Measurements from ENCODE around the gene COX6B2.

The COX6B2 gene

DNA sequence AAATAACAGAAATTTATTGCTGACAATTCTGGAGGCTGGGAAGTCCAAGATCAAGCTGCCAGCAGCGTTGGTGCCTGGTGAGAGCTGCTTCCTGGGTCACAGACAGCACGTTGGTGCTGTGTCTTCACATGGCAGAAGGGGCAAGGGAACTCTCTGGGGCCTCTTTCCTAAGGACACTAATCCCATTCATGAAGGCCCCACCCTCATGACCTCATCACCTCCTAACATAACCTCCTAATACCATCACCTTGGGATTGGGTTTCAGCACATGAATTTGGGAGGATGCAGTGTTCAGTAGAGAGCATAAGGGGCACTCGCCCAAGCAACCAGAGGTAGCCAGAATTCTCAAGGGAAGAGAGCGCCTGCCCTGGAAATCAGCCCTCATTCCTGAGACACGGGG, 45.1 kb downstream of the COX6B2 start:
- no peak for DNase-seq

DNA sequence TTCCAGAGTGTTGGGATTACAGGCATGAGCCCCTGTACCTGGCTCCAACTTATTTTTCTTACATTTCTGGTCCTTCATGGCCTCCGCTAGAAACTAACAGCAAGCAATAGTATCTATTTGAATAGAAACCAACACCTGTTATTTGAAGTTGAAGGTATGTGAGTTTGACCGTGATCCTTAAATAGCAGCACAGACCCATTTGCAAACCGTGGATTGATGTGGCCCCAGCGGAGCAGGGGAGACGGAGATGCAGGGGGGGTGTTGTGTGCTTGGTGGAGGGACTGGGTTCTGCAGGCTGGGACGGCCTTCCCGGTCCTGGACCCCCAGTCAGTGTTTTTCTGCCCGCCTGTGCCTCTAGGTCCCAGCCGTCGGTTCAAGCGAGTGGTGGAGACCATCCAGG, 46.2 kb downstream of the COX6B2 start:
- no peak for DNase-seq

DNA sequence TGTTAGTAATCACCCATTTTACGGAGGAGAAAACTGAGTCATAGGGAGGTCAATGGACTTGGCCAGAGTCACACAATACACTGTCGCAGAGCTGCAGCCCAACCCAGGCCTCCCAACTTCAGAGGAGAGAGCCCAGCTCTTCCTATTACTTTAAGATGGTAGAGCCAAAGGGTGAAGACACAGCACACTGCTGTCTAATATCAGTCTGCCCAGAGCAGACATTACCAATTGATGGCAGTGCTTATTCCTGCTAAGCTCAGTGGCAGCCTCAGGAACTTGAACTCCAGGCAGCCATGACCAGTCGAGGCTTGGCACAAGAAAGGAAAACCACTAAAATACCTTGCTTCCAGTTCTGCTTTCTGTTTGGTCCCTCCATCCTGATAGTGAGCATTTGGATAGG, 47.8 kb downstream of the COX6B2 start:
- no peak for DNase-seq

DNA sequence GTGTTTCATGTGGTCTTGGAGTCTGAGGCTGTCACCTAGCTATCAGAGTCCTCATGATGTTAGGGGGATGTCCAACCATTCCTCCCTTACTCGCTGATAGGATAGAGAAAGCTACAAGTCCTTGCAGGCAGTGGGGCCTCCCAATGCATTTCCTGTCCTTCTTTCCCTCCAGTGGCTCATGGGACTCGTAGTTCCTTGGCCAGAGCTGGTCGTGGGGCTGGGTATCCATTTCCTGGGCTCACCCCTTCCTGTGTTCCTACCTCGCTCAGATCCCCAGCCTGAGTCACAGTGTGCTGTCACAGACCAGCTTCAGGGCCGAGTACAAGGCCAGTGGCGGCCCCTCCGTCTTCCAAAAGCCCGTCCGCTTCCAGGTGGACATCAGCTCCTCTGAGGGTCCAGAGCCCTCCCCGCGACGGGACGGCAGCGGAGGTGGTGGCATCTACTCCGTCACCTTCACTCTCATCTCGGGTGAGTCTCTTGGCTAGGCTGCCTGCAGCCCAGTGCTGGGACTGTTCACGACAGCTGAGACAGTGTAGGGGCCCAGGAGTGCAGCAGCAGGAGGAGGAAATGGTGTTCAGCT, 48.4 kb downstream of the COX6B2 start:
- no peak for DNase-seq

DNA sequence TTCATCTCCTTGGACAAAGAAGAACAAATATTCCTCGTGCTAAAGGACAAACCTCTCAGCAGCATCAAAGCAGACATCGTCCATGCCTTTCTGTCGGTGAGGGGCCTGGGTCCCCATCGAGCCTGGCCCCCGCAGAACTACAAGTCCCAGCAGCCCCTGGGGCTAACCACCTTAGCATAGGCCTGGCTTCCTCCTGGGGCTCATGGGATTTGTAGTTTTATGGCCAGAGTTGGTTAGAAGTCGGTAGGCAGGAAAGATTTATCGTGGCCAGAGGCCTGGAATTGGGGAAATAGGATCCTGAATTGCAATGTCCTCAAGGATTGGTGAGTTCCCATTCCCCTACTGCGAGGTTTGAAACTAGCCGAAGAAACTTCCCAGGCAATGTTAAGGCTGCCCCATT, 49.0 kb downstream of the COX6B2 start:
- peak; percentile 41 for DNase-seq

DNA sequence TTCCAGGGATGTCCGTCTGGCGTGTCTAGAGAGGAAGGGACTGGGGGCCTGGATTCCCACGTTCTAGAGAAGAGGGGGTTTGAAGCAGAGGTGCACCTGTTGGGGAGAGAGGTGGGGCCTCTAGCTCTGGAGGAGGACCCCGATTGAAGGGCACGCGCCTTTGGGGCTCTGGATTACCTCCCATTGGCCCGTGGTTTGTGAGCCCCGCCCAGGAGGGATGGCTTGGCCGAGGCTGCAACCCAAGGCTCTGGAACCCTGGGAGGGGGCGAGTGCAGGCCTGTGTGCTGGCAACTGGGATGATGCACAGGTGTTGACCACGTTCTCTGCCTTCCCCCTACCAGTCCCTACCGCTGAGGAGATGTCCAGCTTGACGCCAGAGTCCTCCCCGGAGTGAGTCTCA, 49.5 kb downstream of the COX6B2 start:
- DNase-seq: no peak

DNA sequence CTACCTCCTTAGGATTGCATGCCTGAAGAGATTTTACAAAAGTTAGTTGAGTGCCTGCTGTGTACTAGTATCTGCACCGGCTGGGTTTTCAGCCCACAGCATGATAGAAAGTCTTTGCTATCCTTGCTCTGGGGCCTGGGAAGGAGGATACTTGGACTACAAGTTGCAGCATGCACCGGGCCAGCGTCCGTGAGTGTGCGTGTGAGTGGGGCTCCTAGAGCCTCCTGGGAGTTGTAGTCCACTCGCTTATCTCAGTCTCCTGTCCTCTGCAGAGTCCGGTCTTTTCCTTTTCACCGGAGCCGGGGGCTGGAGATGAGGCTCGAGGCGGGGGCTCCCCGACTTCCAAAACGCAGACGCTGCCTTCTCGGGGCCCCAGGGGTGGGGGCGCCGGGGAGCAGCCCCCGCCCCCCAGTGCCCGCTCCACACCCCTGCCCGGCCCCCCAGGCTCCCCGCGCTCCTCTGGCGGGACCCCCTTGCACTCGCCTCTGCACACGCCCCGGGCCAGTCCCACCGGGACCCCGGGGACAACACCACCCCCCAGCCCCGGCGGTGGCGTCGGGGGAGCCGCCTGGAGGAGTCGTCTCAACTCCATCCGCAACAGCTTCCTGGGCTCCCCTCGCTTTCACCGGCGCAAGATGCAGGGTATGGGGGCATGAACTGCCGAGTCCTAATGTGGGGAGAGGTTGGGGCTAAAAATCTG, 50.1 kb downstream of the COX6B2 start:
- peak; percentile 19 for DNase-seq

DNA sequence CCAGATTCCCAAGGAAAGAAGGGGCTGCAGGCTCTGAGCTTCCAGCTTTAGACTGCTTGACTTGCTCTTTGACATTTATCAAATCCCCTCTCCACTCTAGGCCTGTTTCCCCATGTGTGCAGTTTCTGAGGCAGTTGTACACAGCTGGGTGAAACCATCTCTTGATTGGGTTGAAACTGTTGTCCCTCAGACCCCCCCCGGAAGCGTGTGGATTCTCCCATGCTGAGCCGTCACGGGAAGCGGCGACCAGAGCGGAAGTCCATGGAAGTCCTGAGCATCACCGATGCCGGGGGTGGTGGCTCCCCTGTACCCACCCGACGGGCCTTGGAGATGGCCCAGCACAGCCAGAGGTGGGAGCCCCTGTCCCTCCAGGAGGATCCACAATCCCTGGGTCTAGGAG, 51.0 kb downstream of the COX6B2 start:
- DNase-seq: no peak

DNA sequence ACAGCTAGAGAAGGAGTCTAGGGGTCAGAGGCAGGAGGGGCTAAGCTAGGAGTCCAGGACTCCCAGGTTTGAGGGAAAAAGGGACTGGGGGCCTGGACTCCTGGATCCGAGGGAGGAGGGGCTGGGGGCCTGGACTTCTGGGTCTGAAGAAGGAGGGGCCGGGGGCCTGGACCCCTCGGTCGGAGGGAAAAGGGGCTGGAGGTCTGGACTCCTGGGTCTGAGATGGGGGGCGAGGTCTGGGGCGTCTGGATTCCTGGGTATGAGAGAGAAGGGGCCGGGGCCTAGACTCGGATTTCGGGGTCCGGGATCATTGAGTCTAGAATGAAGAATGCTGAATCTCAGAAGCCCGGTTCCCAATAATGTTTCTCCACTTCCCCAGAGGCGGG, 52.2 kb downstream of the COX6B2 start:
- DNase-seq: no peak

DNA sequence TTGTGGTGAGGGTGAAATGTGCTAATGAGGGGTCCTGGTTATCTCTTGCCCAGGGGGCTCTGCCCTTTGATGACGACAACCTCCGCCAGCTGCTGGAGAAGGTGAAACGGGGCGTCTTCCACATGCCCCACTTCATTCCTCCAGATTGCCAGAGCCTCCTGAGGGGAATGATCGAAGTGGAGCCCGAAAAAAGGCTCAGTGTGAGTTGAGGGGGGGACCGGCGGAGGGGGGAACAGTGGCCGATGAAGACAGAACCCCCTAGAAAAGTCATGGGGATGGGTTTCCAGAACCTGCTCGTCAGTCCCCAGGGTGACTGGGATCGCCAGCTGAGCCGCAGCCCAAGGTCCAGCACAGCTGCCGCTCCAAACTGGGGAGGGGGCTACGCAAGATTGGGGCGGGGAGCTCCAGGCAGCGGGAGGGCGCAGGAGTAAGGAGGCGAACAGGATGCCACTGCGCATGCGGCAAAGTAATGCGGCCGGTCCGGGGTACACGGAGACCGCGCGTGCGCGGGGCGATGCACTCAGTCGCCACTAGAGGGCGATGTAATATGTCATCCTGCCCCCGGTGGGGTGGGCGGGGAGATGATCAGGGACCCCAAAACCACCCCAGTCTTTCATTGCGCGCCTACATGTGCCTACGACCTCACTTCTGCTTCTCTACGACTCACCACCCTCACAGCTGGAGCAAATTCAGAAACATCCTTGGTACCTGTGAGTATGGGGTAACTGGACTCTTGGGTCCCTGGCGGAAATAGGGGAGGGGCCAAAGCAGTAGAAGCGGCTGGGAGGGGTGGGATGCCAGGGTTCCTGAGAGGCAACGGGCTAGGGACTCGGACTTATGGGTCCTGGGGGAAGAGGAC, 52.8 kb downstream of the COX6B2 start:
- peak; percentile 83 for DNase-seq

DNA sequence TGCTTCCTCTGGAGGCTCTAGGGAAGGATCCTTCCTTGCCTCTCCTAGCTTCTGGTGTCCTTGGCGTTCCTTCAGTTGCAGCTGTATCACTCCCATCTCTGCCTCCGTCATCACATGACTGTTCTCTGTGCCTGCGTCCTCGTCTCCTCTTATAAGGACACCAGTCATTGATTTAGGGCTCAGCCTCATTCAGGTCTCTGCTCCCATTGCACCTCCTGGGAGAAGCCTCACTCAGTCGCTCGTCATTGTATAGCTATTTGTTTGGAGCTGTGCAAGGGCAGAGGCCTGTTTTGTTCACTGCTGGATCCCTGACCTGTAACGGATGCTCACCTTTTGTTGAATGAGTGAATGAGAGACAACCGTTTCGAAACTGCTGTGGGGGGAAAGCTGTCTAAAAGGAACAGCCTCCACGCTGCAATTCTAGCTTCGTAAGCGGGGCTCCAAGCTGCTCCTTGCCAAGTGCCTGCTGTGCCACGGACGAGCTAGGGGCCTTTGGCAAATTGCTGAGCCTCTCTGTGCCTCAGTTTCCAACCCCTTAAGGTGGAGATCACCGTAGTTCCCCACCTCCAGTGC, 53.5 kb downstream of the COX6B2 start:
- DNase-seq: no peak

DNA sequence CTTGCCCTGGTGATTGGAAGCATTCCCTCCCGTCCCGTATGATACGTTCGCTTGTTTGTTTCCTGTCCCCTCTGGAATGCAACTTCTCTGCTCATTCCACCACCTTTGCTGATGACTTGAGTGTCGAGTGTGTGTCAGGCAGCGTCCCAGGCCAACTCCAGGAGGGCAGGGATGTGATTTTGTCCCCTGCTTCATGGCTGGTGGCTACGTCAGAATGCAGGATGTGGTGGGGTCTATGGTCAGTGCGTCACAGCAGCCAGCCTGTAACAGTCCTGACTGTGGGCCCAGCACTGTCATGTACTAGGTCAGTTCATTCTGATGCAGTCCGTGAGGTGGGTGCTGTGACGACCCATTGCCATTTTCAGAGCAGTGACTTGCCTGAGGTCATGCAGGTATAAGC, 54.5 kb downstream of the COX6B2 start:
- DNase-seq: no peak
